Activated CD8-positive, alpha-beta memory T cell treated with anti-CD3 and anti-CD28 coated beads, Interleukin-2, amount 50 U/mL, for 24 hours (primary cell): ENCODE results near the gene ZNG1A.
"Not testable (repeated sequence)": the region's sequence is repeated elsewhere in the genome, so short reads cannot be mapped to it uniquely, and the experiment has no call there.

Experiments
- DNase-seq: peaks from one replicate; pipeline ENCODE4 v3.0.0-alpha.2; 2020; ENCODE audit errors: extremely low read depth

ZNG1A gene

DNA sequence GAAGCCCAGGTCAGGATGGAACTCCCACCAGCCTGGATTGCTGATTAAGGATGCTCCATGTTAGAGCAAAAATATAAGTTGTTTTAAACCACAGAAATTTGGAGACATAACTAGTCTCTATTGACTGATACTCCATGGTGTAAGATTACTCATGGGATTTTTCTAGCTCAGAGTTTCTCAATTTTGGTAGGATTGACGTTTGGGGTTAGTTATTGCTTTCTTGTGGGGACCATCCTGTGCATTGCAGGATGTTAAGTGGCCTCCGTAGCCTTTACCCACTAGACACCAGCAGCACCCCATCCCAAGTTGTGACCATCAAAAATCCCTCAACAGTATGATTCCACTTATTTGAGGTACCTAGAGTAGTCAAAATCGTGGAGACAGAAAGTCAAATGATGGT, 80.1 kb downstream of the ZNG1A start:
- DNase-seq, result not testable (repeated sequence)

DNA sequence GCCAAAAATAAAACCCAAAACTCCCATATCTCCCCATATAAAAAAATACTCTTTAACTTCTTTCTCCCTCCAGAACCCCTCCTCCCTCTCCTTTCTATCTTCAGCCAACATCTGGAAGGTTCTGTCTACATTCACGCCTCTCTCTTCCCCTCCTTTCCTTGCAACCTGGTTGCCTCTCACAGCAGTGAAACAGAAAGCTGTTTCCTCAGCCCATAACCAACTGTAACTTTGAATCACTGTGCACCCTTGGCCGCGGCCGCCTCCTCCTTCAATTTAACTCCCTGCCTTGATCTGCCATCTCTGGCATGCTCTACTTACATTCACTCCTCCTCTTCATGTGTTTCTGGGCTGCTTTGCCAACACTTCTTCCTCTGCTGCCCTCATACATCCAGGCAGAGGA, 83.9 kb downstream of the ZNG1A start:
- DNase-seq, result not testable (repeated sequence)

DNA sequence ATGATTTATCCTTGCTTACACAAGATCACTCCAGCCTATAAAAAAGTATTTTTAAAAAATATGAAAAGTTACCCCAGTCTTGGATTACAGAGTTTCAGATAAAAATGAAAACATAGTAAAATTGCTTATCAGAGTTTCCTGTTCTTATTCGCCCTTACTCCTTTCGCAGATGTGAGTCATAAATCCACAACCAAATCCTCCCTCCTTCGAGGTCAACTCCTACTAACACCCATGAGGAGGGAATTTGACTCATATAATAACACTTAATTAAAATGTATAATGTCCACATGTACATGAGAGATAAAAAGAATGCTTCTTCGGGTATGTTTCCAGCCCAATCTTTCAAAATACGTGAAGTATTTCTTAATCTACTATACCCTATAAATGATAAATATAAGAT, 84.5 kb downstream of the ZNG1A start:
- DNase-seq, result not testable (repeated sequence)

DNA sequence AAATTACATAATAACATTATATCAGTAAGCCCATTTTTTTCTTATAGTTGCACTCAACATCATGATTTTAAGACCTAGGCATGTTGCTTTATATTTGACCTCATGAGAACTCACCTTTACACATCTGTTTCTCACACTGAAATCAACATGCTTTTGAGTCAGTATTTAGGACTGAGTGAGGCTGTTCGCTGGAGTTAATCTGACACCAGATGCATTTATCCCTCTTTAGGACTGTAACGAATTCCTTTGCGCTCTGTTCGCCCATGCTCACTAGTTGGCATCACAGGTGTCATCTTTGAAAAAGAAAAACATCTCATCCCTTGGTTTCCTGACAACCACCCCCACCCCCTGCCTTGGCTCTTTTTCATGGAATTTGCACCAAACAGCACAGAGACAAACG, 84.9 kb downstream of the ZNG1A start:
- not testable (repeated sequence) for DNase-seq

DNA sequence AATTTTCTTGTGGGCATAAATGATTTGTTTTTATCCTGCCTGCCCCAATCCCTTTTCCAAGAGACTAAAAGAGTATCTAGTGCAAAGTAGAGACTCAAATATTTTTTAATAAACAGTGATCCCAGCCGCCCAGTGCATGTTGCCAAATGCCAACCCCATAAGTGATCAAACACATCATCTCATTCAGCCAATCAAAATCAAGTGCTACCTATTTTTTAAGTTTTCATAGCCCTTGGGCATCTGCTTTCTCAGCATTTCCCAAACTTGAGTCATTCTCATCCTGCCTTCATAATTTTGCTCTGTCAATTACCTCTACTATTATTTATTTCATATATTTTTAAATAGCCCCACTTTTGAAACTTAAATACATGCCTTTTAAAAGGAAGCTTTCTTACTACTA, 88.0 kb downstream of the ZNG1A start:
- DNase-seq, result not testable (repeated sequence)

DNA sequence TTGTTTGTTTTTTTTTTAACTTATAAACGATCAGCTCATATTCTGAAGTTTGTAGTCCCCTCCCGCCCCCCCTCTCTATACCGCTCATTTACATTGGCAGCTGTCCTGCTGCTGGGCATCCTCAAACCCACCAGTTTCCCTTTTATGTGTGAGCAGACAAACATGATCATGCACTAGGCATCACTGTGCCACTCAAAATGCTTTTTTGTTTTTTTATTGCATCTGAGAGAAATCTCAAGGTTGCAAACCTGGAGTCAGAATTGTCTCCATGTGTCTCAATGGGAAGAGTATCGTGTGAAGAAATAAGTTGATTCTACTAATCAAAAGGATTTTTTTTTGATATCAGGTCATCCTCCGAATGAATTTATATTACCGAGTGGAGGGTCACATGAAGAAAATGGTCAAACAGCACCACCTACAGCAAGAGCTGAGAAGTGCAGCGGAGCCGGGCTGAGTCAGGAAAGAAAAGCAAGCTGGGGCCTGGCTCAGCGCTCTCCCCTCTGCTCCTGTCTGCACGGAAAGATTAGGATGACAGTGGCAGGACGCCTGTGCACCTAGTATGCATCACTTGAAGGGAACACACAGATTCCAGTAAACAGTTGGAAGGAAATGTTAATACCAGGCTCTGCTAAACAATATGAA, 90.3 kb downstream of the ZNG1A start:
- DNase-seq, result not testable (repeated sequence)

DNA sequence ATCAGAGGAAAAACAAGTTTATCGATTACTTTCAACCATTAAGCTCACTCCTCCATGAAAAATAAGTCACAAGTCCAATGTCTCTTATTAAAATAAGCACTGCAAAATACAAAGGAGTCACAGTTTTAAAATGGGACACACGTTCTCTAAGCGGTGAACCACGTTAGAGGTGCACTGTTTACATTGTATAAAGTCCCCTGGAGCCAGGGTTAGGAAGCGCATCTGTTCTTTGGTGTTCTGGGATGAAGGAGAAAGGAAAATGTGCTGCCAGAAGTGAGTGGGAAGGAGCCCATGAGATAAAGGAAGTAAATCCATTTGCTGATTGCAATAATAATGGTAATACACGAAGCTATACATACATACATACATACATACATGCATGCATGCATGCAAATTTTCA, 91.0 kb downstream of the ZNG1A start:
- DNase-seq, result not testable (repeated sequence)

DNA sequence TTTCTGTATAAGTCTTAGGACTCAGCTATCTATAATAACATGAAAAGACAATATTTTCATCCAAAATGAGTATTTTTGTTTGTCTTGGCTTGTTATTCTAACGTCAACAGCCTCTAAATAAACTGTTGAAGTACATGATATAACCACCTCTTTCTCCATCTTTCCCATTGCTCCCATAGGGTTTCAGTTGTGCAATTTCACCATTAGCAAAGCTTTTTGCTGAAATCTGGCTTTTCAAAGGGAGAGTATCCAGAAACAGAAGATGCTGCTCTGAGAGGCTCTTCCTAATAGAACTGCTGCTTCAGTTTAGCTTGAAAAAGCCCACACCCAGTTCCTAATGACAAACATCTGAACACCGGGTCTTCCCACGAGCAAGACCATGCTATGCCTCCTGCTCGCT, 91.8 kb downstream of the ZNG1A start:
- not testable (repeated sequence) for DNase-seq

DNA sequence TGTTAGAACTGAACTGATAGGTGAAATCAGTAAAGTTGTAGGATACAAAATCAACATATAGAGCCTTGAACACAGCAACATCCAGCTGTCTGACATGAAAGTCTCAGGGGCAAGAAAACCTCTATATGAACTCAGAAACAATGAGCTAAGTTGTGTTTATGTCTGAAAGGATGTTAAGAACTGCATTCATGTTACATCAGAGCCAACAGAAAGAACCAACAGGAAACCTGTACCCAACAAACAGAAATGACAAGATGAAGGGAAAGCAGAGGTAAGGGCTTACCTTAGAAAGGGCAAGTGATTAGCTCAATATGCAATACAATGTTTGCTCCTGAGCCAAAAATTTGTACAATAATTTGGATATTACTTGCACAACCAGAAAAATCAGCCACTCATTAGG, 92.2 kb downstream of the ZNG1A start:
- not testable (repeated sequence) for DNase-seq

DNA sequence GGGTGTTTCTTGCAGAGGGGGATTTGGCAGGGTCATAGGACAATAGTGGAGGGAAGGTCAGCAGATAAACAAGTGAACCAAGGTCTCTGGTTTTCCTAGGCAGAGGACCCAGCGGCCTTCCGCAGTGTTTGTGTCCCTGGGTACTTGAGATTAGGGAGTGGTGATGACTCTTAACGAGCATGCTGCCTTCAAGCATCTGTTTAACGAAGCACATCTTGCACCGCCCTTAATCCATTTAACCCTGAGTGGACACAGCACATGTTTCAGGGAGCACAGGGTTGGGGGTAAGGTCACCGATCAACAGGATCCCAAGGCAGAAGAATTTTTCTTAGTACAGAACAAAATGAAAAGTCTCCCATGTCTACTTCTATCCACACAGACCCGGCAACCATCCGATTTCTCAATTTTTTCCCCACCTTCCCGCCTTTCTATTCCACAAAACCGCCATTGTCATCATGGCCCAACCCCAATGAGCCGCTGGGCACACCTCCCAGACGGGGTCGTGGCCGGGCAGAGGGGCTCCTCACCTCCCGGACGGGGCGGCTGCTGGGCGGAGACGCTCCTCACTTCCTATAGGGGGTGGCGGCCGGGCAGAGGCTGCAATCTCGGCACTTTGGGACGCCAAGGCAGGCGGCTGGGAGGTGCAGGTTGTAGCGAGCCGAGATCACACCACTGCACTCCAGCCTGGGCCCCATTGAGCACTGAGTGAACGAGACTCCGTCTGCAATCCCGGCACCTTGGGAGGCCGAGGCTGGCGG, 95.7 kb downstream of the ZNG1A start:
- not testable (repeated sequence) for DNase-seq

DNA sequence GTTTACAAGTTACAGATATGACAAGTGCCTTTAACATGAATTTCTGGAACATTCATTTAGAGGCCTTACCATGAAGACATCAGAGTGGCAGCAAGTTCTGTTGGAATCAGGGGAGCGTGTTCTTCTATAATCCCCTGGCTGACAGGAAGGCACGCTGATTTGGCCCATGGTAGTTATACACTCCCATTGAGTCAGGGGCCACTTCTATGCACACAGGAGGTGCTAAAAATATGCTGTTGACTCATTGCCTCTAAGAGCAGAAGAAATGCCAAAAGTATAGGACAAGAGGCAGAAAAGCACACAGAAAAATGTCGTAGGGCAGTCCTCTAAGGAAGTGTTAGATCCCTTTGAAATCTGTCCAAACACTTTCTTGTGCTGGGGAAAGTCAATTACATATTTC, 100.5 kb downstream of the ZNG1A start:
- not testable (repeated sequence) for DNase-seq

DNA sequence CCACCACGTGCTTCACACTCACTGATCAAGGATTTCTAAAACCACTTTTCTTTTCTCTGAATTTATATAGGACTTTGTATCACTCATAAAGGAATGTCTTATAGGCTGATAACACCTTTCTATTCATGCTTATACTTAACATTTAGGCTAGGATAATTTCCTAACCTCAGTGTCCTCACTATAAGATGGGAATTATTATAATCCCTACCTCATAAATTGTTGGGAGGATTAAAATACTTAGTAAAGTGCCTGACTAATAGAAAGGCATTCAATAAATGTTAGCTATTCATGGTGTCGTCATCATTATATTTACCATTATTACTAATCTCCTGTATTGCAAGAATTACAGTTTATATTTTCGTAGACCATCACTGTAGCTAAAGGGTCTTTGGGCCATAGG, 102.5 kb downstream of the ZNG1A start:
- not testable (repeated sequence) for DNase-seq

DNA sequence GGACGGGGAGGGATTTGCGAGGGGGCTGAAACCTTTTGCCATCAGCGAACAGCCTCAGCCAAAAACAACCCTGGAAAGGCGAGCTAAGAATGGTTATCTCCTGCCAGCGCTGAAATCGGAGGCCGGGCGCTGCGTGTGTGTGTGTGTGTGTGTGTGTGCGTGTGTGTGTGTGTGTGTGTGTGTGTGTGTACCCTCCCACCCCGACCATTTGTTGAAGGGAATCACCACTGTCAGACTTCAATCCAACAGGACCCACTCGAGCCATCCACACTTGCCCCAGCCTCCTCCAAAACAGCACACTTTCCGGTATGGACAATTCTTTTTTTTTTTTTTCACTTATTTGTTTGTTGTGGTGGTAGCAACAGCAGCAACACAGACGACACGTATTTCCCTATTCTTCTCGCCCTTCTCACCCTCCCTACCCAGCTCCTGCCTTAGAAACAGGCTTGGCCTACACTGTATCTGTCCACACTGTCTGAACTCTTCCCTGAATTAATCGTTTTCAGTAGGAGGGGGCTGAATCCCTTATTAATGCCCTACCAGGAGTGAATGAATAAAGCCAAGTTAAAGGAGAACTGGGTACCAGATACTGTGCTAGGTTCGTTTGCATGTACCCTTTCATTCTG, 104.8 kb downstream of the ZNG1A start:
- not testable (repeated sequence) for DNase-seq

DNA sequence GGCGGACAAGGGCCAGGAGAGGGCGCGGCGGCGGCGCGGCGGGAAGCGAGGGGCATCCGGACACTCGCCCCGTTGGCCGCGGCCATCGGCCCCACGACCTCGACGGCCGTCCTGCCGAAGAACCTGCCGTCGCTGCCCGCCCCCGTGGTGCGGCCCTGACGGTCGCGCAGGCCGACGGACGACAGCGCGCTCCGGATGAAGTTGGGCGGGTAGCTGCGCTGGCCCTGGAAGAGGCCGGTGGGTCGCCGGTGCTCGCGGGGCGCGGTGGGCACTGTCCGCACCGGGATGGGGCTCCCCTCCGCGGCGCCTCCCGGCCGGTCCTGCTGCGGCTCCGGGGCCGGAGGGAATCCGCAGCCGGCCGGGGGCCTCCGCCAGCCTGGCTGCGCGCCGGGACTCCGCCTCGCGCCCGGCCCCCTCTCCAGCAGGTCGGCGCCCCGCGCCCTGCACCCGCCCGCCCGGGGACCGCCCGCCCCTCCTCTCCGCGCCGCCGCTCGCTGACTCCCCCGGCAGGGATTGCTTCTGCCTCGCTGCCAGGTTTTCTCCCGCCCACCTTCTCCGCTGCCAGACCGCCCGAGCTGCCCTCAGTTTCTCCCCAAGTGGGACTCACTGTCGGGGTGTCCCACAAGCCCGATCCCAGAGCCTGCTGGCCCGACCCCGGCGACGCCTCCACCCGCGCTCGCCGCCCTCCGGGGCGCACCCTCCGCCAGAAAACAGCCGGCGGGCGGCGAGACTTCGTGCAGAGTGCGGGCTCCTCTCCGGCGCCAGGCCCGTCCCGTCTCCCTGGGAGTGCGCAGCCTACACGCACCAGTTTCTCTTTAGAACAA, 105.6 kb downstream of the ZNG1A start:
- DNase-seq, result not testable (repeated sequence)
